ENCODE measurements around the gene LMAN2.

GRCh38 chr5:177312649-177313181 lies 38.8 kb downstream of the LMAN2 start:
- TF ChIP-seq ZNF133 (tag by site-specific recombination; IDR thresholded peaks at IDR 0.05) (no peak), MEIS1 (CRISPR knock-in tag; IDR thresholded peaks at IDR 0.05; ENCODE audit: borderline replicate concordance) (no peak), SP2 (tag by site-specific recombination; IDR thresholded peaks at IDR 0.05) (peak; percentile 23), GLI4 (tag by site-specific recombination; IDR thresholded peaks at IDR 0.05) (no peak)
- TF ChIP-seq, protein P1, sequence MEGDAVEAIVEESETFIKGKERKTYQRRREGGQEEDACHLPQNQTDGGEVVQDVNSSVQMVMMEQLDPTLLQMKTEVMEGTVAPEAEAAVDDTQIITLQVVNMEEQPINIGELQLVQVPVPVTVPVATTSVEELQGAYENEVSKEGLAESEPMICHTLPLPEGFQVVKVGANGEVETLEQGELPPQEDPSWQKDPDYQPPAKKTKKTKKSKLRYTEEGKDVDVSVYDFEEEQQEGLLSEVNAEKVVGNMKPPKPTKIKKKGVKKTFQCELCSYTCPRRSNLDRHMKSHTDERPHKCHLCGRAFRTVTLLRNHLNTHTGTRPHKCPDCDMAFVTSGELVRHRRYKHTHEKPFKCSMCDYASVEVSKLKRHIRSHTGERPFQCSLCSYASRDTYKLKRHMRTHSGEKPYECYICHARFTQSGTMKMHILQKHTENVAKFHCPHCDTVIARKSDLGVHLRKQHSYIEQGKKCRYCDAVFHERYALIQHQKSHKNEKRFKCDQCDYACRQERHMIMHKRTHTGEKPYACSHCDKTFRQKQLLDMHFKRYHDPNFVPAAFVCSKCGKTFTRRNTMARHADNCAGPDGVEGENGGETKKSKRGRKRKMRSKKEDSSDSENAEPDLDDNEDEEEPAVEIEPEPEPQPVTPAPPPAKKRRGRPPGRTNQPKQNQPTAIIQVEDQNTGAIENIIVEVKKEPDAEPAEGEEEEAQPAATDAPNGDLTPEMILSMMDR (tag by site-specific recombination; IDR thresholded peaks at IDR 0.05): peak; percentile 65; the same call in 1 of the 2 replicates
